GM12878 (cell line): ENCODE measurements around the gene AMN.

ENCODE experiments used
- EP300 ChIP-seq, 2 experiments: fragments of 150-350 bp in 1 of 2; IDR thresholded peaks; 2 replicates each; pipeline ENCODE4 v1.6.1; 2011 to 2012; ENCODE audit warnings: low read depth in 2 of 2, low read length in 2 of 2, borderline replicate concordance in 1 of 2, improper control_type of control experiment in 1 of 2, inconsistent platforms in 1 of 2; ENCODE audit not compliant: control insufficient read depth in 1 of 2
- POLR2A ChIP-seq: IDR thresholded peaks from 2 replicates; pipeline ENCODE4 v1.6.1; 2011; ENCODE audit warnings: low read depth, mild to moderate bottlenecking, low read length
- TCF12 ChIP-seq: IDR thresholded peaks from 2 replicates; pipeline ENCODE4 v1.6.1; 2011; ENCODE audit warnings: low read depth, mild to moderate bottlenecking, low read length
- ZNF24 ChIP-seq: fragments of 450-650 bp; IDR thresholded peaks from 2 replicates; pipeline ENCODE4 v1.6.1; 2017; ENCODE audit warnings: antibody characterized with exemption, mild to moderate bottlenecking
- ZSCAN29 ChIP-seq: fragments of 450-650 bp; IDR thresholded peaks from 2 replicates; pipeline ENCODE4 v1.6.1; 2017; ENCODE audit warnings: mild to moderate bottlenecking, moderate library complexity
- TF ChIP-seq, protein P1 (sequence below), 3 experiments: IDR thresholded peaks in 2 of 3; conservative IDR thresholded peaks in 1 of 3; 2 replicates each; pipeline ENCODE4 v1.5.1; 2011; ENCODE audit warnings: low read depth in 3 of 3, low read length in 3 of 3, mild to moderate bottlenecking in 3 of 3, control low read depth in 2 of 3, moderate library complexity in 2 of 3, inconsistent platforms in 1 of 3, mixed read lengths in 1 of 3; ENCODE audit not compliant: control insufficient read depth in 2 of 3, insufficient read depth in 1 of 3; ENCODE audit errors: extremely low read depth in 1 of 3
- TF ChIP-seq, protein P2 (sequence below): fragments of 450-650 bp; IDR thresholded peaks from 2 replicates; pipeline ENCODE4 v1.6.1; 2016; ENCODE audit warnings: mild to moderate bottlenecking, moderate library complexity, borderline replicate concordance
- TF ChIP-seq, protein P3 (sequence below): IDR thresholded peaks from 2 replicates; pipeline ENCODE4 v1.6.1; 2012; ENCODE audit warnings: mild to moderate bottlenecking, low read depth, low read length
- TF ChIP-seq, protein P4 (sequence below): IDR thresholded peaks from 2 replicates; pipeline ENCODE4 v1.6.1; 2011; ENCODE audit warnings: borderline replicate concordance, low read depth, mild to moderate bottlenecking, moderate library complexity, mixed read lengths, low read length; ENCODE audit not compliant: insufficient read depth; ENCODE audit errors: extremely low read length

DNA sequence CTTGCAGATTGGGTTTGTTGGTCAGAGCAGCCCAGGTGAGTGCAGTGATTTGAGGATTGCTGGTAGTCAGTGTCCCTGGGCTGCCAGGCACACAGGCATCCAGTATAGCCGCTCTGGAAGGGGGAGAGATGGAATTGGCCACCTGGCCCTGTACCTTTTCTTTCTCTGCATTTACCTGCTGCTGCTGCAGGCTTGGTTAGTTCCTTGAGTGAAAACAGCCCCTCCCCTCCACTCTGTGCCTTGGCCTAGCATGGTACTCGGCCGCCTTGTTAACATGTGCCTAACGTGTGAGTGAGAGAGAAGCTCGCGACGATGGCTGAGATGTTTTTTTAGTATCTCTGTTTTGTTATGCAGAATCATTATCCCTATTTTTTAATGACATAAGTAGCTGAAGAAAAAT, 49.3 kb upstream of the AMN start:
- TF ChIP-seq, protein P1, sequence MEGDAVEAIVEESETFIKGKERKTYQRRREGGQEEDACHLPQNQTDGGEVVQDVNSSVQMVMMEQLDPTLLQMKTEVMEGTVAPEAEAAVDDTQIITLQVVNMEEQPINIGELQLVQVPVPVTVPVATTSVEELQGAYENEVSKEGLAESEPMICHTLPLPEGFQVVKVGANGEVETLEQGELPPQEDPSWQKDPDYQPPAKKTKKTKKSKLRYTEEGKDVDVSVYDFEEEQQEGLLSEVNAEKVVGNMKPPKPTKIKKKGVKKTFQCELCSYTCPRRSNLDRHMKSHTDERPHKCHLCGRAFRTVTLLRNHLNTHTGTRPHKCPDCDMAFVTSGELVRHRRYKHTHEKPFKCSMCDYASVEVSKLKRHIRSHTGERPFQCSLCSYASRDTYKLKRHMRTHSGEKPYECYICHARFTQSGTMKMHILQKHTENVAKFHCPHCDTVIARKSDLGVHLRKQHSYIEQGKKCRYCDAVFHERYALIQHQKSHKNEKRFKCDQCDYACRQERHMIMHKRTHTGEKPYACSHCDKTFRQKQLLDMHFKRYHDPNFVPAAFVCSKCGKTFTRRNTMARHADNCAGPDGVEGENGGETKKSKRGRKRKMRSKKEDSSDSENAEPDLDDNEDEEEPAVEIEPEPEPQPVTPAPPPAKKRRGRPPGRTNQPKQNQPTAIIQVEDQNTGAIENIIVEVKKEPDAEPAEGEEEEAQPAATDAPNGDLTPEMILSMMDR (IDR thresholded peaks at IDR 0.05 in 2 of 3, conservative IDR thresholded peaks at IDR 0.05 in 1 of 3; ENCODE audit: control insufficient read depth in 2 of 3, extremely low read depth in 1 of 3, insufficient read depth in 1 of 3, low read depth in 3 of 3, low read length in 3 of 3): no peak
- TF ChIP-seq, protein P2, sequence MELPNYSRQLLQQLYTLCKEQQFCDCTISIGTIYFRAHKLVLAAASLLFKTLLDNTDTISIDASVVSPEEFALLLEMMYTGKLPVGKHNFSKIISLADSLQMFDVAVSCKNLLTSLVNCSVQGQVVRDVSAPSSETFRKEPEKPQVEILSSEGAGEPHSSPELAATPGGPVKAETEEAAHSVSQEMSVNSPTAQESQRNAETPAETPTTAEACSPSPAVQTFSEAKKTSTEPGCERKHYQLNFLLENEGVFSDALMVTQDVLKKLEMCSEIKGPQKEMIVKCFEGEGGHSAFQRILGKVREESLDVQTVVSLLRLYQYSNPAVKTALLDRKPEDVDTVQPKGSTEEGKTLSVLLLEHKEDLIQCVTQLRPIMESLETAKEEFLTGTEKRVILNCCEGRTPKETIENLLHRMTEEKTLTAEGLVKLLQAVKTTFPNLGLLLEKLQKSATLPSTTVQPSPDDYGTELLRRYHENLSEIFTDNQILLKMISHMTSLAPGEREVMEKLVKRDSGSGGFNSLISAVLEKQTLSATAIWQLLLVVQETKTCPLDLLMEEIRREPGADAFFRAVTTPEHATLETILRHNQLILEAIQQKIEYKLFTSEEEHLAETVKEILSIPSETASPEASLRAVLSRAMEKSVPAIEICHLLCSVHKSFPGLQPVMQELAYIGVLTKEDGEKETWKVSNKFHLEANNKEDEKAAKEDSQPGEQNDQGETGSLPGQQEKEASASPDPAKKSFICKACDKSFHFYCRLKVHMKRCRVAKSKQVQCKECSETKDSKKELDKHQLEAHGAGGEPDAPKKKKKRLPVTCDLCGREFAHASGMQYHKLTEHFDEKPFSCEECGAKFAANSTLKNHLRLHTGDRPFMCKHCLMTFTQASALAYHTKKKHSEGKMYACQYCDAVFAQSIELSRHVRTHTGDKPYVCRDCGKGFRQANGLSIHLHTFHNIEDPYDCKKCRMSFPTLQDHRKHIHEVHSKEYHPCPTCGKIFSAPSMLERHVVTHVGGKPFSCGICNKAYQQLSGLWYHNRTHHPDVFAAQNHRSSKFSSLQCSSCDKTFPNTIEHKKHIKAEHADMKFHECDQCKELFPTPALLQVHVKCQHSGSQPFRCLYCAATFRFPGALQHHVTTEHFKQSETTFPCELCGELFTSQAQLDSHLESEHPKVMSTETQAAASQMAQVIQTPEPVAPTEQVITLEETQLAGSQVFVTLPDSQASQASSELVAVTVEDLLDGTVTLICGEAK: no peak
- TF ChIP-seq, protein P3, sequence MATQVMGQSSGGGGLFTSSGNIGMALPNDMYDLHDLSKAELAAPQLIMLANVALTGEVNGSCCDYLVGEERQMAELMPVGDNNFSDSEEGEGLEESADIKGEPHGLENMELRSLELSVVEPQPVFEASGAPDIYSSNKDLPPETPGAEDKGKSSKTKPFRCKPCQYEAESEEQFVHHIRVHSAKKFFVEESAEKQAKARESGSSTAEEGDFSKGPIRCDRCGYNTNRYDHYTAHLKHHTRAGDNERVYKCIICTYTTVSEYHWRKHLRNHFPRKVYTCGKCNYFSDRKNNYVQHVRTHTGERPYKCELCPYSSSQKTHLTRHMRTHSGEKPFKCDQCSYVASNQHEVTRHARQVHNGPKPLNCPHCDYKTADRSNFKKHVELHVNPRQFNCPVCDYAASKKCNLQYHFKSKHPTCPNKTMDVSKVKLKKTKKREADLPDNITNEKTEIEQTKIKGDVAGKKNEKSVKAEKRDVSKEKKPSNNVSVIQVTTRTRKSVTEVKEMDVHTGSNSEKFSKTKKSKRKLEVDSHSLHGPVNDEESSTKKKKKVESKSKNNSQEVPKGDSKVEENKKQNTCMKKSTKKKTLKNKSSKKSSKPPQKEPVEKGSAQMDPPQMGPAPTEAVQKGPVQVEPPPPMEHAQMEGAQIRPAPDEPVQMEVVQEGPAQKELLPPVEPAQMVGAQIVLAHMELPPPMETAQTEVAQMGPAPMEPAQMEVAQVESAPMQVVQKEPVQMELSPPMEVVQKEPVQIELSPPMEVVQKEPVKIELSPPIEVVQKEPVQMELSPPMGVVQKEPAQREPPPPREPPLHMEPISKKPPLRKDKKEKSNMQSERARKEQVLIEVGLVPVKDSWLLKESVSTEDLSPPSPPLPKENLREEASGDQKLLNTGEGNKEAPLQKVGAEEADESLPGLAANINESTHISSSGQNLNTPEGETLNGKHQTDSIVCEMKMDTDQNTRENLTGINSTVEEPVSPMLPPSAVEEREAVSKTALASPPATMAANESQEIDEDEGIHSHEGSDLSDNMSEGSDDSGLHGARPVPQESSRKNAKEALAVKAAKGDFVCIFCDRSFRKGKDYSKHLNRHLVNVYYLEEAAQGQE: no peak
- TF ChIP-seq ZSCAN29: no peak
- no peak for TF ChIP-seq POLR2A
- no peak for TF ChIP-seq TCF12
- TF ChIP-seq ZNF24: no peak
- TF ChIP-seq EP300 (IDR thresholded peaks at IDR 0.05; ENCODE audit: borderline replicate concordance in 1 of 2, control insufficient read depth in 1 of 2, low read depth in 2 of 2, low read length in 2 of 2): no peak
- TF ChIP-seq, protein P4, sequence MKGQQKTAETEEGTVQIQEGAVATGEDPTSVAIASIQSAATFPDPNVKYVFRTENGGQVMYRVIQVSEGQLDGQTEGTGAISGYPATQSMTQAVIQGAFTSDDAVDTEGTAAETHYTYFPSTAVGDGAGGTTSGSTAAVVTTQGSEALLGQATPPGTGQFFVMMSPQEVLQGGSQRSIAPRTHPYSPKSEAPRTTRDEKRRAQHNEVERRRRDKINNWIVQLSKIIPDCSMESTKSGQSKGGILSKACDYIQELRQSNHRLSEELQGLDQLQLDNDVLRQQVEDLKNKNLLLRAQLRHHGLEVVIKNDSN: no peak
